GM12865 (cell line): ENCODE results near the gene CRTC1.

ENCODE experiments used
- DNase-seq: peaks from one replicate; pipeline ENCODE4 v3.0.0; 2010; ENCODE audit warnings: low read depth
- H3K4me3 ChIP-seq: 2 replicates; pipeline ENCODE4 v1.5.1; 2011; ENCODE audit warnings: mild to moderate bottlenecking, low read depth, low read length, control low read depth
- CTCF ChIP-seq: IDR thresholded peaks from 2 replicates; pipeline ENCODE4 v1.5.1; 2011; ENCODE audit warnings: low read length, control low read depth, low read depth, inconsistent platforms; ENCODE audit not compliant: insufficient read depth; ENCODE audit errors: missing control alignments

The CRTC1 gene

GRCh38 chr19:18741124-18742121, 57.9 kb downstream of the CRTC1 start:
- DNase-seq: no peak
- TF ChIP-seq CTCF: no peak
- no peak overlapping the region for H3K4me3 ChIP-seq

- H3K4me3 ChIP-seq: no peak overlapping the region
- DNase-seq: no peak
- no peak for TF ChIP-seq CTCF
Observed at GRCh38 chr19:18742324-18742723, 58.8 kb downstream of the CRTC1 start.

GRCh38 chr19:18742838-18743783, 59.6 kb downstream of the CRTC1 start:
- no peak overlapping the region for H3K4me3 ChIP-seq
- DNase-seq: no peak
- no peak for TF ChIP-seq CTCF

GRCh38 chr19:18743784-18744418, 60.4 kb downstream of the CRTC1 start:
- TF ChIP-seq CTCF: no peak
- no peak overlapping the region for H3K4me3 ChIP-seq
- no peak for DNase-seq

GRCh38 chr19:18745012-18745735, 61.7 kb downstream of the CRTC1 start:
- DNase-seq: no peak
- H3K4me3 ChIP-seq: no peak overlapping the region
- TF ChIP-seq CTCF: no peak

GRCh38 chr19:18745931-18746330, 62.5 kb downstream of the CRTC1 start:
- DNase-seq: no peak
- H3K4me3 ChIP-seq: no peak overlapping the region
- no peak for TF ChIP-seq CTCF
